ENCODE results near the gene CDC42BPA. TPM values are rescaled to one million over a fixed set of nuclear protein-coding genes. Genes with fewer than 3 reads are reported as not detected.
A peak's percentile ranks its signal among the peaks of the same experiment; 100 is the strongest.
"Not testable (repeated sequence)": the region's sequence is repeated elsewhere in the genome, so short reads cannot be mapped to it uniquely, and the experiment has no call there.

CDC42BPA gene
- total RNA-seq, 1 experiment from 2014 or later, result 21.1 TPM

DNA sequence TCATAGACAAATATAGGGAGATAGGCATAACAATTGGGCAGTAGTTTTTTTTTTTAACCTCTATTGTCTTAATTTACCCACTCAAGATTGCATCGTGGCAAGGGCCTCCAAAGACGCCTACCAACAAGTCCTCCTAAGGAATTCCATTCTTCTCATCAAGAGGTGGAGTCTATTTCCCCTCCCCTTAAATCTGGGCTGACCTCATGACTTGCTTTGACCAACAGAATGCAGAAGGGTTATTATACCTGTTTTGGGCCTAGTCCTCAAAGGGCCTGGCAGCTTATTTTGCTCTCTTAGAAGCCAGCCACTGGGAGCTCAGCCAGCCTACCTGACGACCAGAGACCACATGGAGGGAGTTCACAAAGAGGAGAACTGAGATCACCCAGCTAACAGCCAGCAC lies 285.9 kb downstream of the CDC42BPA start:
- no peak for DNase-seq (ENCODE audit: low read depth, low spot score)
- in situ Hi-C loops (cut with HindIII; ENCODE audit: low pct_unique_long_range_greater_than_20kb, low sequenced_read_pairs), result no loop called here

DNA sequence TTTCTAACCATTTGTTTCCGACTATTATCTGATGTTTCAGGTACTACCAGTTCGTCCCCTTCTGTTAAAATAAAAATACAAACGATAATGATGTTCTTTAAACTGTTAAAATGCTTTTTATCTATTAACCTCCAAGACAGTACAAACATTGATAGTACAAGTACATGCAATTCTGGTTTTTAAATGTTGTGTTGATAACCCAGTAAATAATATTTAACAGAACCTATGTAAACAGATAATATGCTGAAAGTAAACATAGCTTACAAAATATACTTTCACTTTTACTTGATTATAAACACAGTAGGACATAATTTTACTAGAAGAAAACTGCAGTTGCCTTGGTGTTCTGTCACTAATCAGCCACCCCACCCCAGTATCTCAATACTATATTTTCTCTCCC lies 301.3 kb downstream of the CDC42BPA start:
- in situ Hi-C loops (cut with HindIII; ENCODE audit: low pct_unique_long_range_greater_than_20kb, low sequenced_read_pairs), result no loop called here
- DNase-seq (ENCODE audit: low read depth, low spot score), result no peak

DNA sequence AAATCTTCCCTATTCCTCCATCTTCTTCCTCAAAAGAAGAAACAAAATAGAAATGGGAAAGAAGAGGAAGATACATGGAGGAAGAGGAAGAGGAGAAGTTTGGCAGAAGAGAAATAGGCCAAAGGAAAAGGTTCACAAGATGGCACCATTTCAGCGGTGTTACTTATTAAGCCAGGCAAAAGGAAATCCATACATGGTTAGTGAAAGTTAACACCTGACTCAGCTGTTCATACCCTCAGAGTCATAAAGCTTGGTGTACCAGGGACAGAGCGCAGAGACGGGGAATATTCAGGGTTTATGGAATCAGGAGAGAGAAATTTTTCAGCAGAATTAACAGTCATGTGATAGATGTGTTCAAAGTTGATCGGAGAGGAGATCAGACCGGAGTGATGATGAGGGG lies 307.6 kb downstream of the CDC42BPA start:
- no peak for DNase-seq (ENCODE audit: low read depth, low spot score)
- in situ Hi-C loops (cut with HindIII; ENCODE audit: low pct_unique_long_range_greater_than_20kb, low sequenced_read_pairs), result no loop called here

DNA sequence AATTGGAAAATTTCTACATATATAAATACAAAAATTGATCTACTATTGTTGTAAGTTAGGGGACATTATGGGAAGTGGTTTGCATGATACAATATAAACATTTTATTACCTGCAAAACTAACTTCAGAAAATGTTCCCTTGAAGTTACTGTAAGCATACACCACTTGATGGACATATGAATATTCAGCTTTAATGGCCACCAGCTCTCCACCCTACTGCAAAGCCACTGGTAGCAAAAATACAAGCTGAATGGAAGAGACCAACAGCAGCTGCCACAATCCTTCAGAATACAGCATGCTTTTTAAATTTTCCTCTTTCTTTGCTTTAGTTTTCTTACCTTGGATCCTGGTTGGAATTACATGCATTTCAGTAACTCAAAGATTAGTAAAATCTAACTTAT lies 308.4 kb downstream of the CDC42BPA start:
- no peak for DNase-seq (ENCODE audit: low read depth, low spot score)
- in situ Hi-C loops (cut with HindIII; ENCODE audit: low pct_unique_long_range_greater_than_20kb, low sequenced_read_pairs), result no loop called here

DNA sequence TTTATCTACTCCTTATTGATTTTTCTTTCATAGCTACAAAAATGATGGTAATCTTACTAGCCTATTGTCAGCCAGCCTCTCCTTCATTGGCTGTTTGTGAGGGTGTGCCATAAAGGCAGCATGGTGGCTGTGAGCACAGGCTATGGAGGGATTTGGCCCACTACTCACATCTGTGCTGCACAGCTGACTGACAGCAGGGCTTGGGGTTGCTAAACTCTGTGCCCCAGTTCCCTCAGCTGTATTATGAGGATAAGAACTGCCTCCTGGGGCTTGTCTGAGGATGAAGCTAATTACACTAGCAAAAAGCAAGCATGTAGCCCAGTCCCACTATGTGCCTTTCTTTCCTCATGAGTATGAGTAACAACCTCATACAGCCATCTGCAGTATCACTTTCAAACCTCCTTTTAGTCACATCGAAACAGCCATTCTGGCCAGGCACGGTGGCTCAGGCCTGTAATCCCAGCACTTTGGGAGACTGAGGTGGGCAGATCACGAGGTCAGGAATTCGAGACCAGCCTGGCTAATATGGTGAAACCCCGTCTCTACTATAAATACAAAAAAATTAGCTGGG lies 312.0 kb downstream of the CDC42BPA start:
- in situ Hi-C loops (cut with HindIII; ENCODE audit: low pct_unique_long_range_greater_than_20kb, low sequenced_read_pairs), result no loop called here
- DNase-seq (ENCODE audit: low read depth, low spot score), result no peak

DNA sequence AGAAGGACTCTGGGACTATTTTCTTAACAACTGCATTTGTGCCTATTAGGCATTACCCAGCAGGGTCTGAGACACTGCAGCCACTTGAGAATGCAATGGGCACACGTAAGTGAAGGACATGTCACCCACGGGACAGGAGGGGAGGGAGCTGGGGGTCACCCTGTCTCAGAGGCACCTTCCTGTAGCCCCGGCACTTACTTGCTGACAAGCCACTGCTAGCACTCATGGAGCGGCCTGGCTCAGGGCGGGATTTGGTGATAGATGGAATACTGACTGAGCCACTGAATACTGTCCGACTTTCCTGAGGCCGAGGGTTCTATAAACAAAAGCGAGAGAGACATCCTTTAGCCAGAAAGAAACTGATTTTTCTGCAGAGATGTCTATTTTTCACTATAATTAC lies 313.5 kb downstream of the CDC42BPA start:
- in situ Hi-C loops (cut with HindIII; ENCODE audit: low pct_unique_long_range_greater_than_20kb, low sequenced_read_pairs), result no loop called here
- DNase-seq (ENCODE audit: low read depth, low spot score), result no peak

DNA sequence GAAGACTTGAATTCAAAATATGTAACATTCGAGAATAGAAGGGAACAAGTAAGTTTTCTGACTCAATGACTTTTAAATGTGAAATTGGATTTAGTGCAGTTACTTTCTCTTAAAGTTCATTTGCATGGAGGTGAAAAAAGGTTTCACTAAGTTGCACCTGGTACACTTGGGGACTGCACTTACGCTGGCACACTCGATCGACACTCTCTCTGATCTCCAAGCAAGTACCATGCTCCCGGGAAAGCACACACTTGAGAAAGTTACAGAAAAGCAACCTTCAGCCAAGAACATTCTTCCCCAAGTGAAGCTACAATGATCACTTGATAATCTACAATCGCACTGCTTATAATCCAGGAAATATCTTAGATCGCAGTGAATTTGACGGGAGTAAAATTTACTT lies 315.1 kb downstream of the CDC42BPA start:
- in situ Hi-C loops (cut with HindIII; ENCODE audit: low pct_unique_long_range_greater_than_20kb, low sequenced_read_pairs), result no loop called here
- DNase-seq (ENCODE audit: low read depth, low spot score), result no peak

DNA sequence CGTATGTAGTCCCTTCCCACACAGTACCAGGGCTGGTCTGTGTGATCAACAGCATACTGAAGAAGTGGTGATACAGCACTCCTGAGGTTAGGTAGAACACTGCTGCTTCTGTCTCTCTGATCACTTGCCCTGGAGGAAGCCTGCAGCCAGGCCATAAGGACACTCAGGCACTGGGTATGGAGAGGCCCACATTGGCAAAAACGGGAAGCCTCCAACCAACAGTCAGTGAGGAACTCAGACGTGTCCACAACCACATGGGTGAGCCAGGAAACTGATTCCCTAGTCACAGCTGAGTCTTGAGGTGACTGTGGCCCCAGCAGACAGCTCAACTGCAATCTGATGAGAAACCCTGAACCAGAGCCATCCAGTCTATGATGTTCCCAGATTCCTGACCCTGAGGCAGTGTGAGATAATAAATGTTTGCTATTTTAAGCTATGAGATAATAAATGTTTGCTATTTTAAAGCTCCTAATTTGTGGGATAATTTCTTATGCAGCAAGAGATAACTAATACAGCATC lies 315.7 kb downstream of the CDC42BPA start:
- peak; percentile 27 for DNase-seq (ENCODE audit: low read depth, low spot score)
- in situ Hi-C loops (cut with HindIII; ENCODE audit: low pct_unique_long_range_greater_than_20kb, low sequenced_read_pairs), result no loop called here

DNA sequence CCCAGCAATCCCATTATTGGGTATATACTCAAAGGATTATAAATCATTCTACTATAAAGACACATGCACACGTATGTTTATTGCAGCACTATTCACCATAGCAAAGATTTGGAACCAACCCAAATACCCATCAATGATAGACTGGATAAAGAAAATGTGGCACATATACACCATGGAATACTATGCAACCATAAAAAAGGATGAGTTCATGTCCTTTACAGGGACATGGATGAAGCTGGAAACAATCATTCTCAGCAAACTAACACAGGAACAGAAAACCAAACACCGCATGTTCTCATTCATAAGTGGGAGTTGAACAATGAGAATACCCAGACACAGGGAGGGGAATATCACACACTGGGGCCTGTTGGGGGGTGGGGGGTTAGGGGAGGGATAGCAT lies 318.7 kb downstream of the CDC42BPA start:
- DNase-seq (ENCODE audit: low read depth, low spot score); in situ Hi-C loops (cut with HindIII; ENCODE audit: low pct_unique_long_range_greater_than_20kb, low sequenced_read_pairs): not testable (repeated sequence)

DNA sequence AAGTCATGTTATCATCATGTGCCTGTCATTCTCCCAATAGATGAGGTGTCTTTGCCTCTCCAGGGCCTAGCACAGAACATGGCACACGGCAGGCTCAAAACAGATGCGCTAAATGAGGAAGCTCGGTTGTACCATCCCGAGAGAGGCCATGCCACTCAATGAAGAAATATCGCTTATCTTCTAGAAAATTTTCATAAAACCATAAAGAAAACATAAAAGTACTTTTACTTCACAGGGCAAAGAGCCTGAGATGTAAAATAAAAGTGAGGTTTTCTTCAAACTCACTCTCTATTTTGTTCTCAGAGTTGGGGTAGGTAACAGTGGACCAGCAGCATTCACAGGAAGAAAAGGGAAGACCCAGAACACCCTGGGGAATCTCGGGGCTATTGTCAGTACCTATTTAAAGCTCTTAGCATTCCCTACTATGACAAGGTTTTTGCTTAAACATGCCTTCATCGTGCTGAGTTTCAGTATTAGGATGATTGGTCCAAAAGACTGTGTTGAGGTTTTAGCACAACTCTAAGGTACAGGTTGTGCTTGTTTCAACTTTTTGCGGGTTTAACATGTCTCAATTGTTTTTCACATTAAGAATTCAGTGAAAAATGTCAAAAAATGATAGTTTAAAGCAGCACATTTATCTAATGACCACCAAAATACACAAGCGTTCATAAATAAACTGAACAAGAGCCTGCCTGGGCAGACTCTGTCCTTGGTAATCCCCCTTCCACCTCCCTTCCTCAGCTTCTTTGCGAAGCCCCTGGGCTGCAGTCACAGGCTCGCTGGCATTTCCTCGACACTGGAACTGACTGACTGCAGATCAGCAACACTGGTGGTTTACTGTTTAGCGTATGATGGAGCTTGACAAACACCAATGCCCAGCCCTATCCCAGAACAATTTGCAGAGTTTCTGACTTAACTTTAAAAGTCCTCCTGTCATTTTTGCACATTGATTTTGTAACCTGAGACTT lies 322.6 kb downstream of the CDC42BPA start:
- DNase-seq (ENCODE audit: low read depth, low spot score), result no peak
- in situ Hi-C loops (cut with HindIII; ENCODE audit: low pct_unique_long_range_greater_than_20kb, low sequenced_read_pairs), result no loop called here

DNA sequence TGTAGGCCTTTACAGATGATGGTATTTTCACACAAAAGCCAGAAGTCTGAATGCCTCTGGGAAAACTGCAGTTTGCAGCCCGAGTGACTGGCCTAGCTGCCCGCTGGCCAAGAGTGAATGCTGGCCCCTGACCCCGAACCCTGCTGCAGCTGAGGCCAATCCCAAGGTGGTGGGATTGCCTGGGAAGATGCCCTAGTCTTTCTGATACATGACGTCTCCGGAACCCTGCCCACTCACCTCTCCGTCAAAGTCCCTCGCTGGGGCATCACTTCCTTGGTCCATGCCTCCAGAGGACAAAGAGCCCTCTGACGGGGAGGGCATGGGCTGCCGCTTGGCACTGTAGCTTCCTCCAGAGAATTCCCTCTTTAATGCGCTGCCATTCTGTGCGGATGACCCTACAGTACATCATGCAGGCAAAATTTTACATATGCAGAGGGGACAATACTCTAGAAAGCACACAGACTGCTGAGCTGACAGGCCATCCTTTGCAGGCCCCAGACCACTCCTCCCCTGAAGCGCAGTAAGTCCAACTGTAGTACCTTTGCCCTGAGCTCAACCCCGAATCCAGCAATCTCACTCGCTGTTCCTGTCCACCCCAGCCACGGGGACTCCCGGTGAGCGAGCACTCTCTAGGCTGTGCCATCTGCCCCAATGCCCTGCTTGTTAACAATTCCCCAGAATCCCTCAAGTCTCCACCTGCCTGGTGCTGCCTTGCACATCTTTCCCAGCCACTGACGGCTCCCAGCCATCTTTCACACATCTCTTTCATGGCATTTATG lies 323.5 kb downstream of the CDC42BPA start:
- in situ Hi-C loops (cut with HindIII; ENCODE audit: low pct_unique_long_range_greater_than_20kb, low sequenced_read_pairs), result no loop called here
- DNase-seq (ENCODE audit: low read depth, low spot score), result no peak

DNA sequence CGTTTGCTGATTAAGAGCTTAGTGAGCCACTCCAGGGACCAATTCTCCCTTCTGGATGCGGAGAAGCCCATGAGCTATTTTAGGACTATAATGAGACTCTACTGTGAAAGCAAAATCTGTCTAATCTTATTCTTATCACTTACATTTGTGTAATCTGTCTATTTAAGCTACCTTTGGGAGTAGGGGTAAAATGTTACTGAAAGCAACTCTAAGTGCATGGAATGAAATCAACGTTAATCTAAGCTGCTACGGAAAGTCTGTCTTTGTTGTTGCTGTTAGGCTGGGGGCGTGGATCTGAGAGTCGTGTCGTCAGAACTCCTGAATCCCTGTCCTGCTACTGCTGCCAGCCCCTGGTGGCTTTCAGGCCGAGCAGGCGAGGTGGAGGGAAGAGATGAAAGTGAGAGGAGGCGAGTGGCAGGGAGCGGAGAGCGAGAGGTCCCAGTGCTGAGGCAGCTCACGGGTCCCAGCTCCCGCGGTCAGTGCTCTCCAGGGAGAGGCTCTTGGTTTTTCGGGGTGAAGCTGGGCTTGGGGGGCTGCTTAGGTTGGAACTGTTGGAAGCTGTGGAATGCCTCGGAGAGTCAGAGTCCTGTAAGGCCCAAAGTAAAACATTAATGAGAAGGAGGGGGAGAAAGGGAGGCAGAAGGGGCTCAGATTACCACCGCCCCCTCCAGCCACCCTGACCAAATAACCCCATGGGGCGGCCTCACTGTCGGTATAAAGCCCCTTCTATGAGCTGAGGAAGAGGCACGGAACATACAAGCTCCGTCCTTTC lies 324.3 kb downstream of the CDC42BPA start:
- in situ Hi-C loops (cut with HindIII; ENCODE audit: low pct_unique_long_range_greater_than_20kb, low sequenced_read_pairs), result no loop called here
- DNase-seq (ENCODE audit: low read depth, low spot score), result no peak

DNA sequence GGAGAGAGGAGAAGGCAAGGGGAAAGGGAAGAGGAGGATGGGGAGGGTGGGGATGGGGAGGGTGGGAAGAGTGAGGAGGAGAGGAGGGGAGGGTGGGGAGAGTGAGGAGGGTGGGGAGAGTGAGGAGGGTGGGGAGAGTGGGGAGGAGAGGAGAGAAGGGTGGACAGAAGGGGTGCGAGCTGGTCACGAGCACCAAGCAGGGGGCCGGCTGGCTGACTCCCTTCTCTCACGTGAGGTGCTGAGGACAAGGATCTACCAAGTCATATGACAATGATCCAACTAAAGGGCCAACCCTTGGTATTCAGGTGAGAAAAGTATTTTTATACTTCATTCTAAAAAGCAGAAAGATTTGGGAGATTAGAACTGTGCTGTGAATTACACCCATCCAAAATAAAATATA lies 326.4 kb downstream of the CDC42BPA start:
- DNase-seq (ENCODE audit: low read depth, low spot score), result no peak
- in situ Hi-C loops (cut with HindIII; ENCODE audit: low pct_unique_long_range_greater_than_20kb, low sequenced_read_pairs), result no loop called here

DNA sequence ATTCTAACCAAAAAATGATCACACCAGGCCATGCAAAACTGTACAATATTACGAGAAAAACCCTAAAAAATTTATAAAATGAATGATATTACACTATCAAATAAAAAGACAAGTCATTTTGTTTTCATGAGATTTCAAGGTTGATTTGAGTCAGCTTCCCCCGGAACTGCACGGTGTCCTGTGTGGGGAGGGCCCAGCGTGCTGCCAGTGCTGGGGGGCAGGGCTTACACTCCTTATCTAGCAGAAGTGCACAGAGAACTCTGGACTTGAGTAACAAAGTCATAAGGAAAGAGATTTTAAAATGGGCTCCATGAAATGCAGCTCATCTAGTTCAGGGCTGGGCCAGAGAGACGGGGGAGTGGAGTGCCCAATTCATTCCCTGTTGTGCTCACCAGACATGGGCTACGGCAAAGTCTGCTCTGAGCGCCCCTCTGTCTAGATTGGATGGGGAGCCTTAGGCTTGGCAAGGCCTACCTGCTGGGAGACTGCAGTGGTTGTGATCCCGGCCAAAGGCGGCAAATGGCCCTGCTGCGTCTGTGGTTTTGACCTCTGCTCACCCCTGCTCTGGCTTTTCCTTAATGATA lies 328.1 kb downstream of the CDC42BPA start:
- in situ Hi-C loops (cut with HindIII; ENCODE audit: low pct_unique_long_range_greater_than_20kb, low sequenced_read_pairs), result no loop called here
- DNase-seq (ENCODE audit: low read depth, low spot score), result no peak

DNA sequence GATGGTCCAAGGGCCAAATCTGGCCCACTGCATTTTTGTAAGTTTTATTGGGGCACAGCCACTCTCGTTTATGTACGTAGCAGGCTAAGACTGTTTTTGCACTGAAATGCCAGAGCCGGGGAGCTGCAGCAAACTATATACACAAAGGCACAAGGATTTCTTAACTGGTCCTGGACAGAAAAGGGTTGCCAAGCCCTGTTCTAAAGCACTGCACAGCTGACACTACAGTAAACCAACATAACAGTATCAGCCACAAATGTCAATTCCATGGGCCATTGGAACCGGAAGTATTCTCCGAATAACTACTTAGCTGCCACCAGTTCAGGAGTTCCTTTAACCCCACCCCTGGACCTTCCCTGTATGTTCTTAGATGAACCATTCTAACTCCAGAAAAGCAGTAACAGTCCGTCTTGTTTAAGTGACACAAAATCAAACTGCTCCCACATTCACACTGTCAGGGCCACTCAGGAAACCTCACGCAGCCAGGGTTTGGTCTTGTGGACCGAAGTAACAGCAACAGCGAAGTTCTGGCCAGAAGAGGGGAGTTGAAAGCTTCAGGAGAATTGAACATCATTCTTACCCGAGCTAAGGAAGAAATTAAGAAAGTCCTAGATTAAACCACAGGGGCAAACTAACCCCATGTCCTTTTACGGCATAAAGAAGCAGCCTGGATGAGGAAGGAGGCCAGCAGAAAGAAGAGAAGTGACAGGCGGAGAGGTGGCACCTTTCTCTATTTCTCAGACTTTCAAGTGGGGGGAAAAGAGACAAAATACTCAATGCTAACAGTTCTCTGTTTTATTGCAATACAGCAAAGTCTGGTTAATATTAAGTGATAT lies 329.0 kb downstream of the CDC42BPA start:
- in situ Hi-C loops (cut with HindIII; ENCODE audit: low pct_unique_long_range_greater_than_20kb, low sequenced_read_pairs), result no loop called here
- no peak for DNase-seq (ENCODE audit: low read depth, low spot score)

DNA sequence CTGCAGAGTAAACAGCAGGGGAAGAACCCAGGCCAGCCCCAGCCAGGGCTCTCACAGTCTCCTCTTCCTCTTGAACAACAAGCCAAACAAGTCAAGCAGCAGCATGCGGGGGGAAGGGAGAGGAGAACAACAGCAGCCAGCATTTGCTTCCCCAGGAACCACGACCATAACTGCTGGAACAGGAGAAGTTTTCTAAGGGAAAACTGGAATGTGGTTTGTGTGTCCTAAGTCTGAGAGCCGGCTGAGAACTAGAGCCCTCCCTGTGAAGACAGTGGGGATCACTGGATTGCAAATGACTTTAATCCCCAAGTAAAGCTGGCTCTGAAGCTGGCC lies 330.0 kb downstream of the CDC42BPA start:
- in situ Hi-C loops (cut with HindIII; ENCODE audit: low pct_unique_long_range_greater_than_20kb, low sequenced_read_pairs), result no loop called here
- no peak for DNase-seq (ENCODE audit: low read depth, low spot score)

All from SK-MEL-5 (cell line).